B cell (primary cell): Measurements from ENCODE around the gene THAP11. TPM values are rescaled to one million over a fixed set of nuclear protein-coding genes. Genes with fewer than 3 reads are reported as not detected.

ENCODE experiments used
- ATAC-seq: fragments of 200-7000 bp; cut with Tn5 transposase; one replicate; pipeline ENCODE4 v1.10.0; 2021; ENCODE audit warnings: low read depth, mild to moderate bottlenecking, moderate number of reproducible peaks, moderate library complexity
- CTCF ChIA-PET: fragments of 350-600 bp; sonication (Branson Sonifier 250); formaldehyde crosslinking; loops from one replicate; lab custom pipeline; 2021; ENCODE audit warnings: antibody characterized with exemption, inconsistent platforms; lab: Charles Lee
- POLR2A ChIA-PET: fragments of 350-600 bp; sonication (Branson Sonifier 250); formaldehyde crosslinking; loops from one replicate; lab custom pipeline; 2021; ENCODE audit warnings: antibody characterized with exemption; lab: Charles Lee
- DNase-seq: peaks from one replicate; pipeline ENCODE4 v3.0.0; 2013
- H2AFZ ChIP-seq: 2 replicates; pipeline ENCODE4 v1.6.1; 2012; ENCODE audit warnings: mild to moderate bottlenecking, low read depth, low read length; ENCODE audit not compliant: insufficient read depth, poor library complexity, severe bottlenecking
- H3K27ac ChIP-seq, 2 donors: 1 replicate in 1 of 2; 2 replicates in 1 of 2; pipeline ENCODE4 v1.5.1; 2012 to 2013; ENCODE audit warnings: low read length in 2 of 2, mild to moderate bottlenecking in 2 of 2, moderate library complexity in 1 of 2
- H3K27me3 ChIP-seq, 4 experiments: fragments of 200-600 bp in 1 of 4; sonication (generic) in 1 of 4; replicated peaks in 1 of 4; 1 replicate in 2 of 4; 2 replicates in 2 of 4; pipeline versions ENCODE4 v1.6.1 to v1.7.0; 2013 to 2016; ENCODE audit warnings: low read length in 3 of 4, mild to moderate bottlenecking in 2 of 4, mixed read lengths in 1 of 4, moderate library complexity in 1 of 4; ENCODE audit not compliant: insufficient read depth in 4 of 4, control insufficient read depth in 3 of 4; ENCODE audit errors: control extremely low read depth in 1 of 4
- H3K36me3 ChIP-seq, 2 experiments: replicated peaks in 1 of 2; 1 replicate in 1 of 2; 2 replicates in 1 of 2; pipeline versions ENCODE4 v1.6.1 to v1.7.1; 2013; ENCODE audit warnings: low read length in 1 of 2; ENCODE audit not compliant: insufficient read depth in 2 of 2, control insufficient read depth in 1 of 2; ENCODE audit errors: control extremely low read depth in 1 of 2, extremely low read depth in 1 of 2
- H3K4me1 ChIP-seq, 2 donors: fragments of 200-600 bp in 1 of 2; sonication (generic) in 1 of 2; 1 replicate in 1 of 2; 2 replicates in 1 of 2; pipeline versions ENCODE4 v1.5.1 to v1.6.1; 2013 to 2017; ENCODE audit warnings: low read length in 2 of 2; ENCODE audit not compliant: control insufficient read depth in 2 of 2, insufficient read depth in 2 of 2
- H3K4me2 ChIP-seq: replicated peaks from 2 replicates; pipeline ENCODE3; 2012; ENCODE audit warnings: mild to moderate bottlenecking, low read depth, low read length; ENCODE audit not compliant: poor library complexity, severe bottlenecking
- H3K4me3 ChIP-seq, 5 experiments: fragments of 200-600 bp in 1 of 5; sonication (generic) in 1 of 5; 1 replicate in 3 of 5; 2 replicates in 2 of 5; pipeline versions ENCODE4 v1.5.1 to v1.7.0; 2011 to 2016; ENCODE audit warnings: low read length in 4 of 5, mild to moderate bottlenecking in 4 of 5, low read depth in 2 of 5, control low read depth in 1 of 5, moderate library complexity in 1 of 5; ENCODE audit not compliant: insufficient read depth in 1 of 5; ENCODE audit errors: control extremely low read depth in 1 of 5, extremely low read depth in 1 of 5
- H3K79me2 ChIP-seq: fragments of 200-600 bp; sonication (generic); one replicate; pipeline ENCODE4 v1.6.0; 2016; ENCODE audit warnings: low read length; ENCODE audit not compliant: control insufficient read depth, insufficient read depth
- H3K9ac ChIP-seq: fragments of 200-600 bp; sonication (generic); 2 replicates; pipeline ENCODE4 v1.6.1; 2017; ENCODE audit warnings: mild to moderate bottlenecking, low read length, moderate library complexity
- H3K9me3 ChIP-seq, 3 donors: one replicate each; pipeline versions ENCODE4 v1.6.1 to v1.7.1; 2013; ENCODE audit warnings: low read length in 2 of 3; ENCODE audit not compliant: control insufficient read depth in 2 of 3, insufficient read depth in 1 of 3; ENCODE audit errors: control extremely low read depth in 1 of 3
- H4K20me1 ChIP-seq: 2 replicates; pipeline ENCODE4 v1.6.0; 2012; ENCODE audit warnings: mild to moderate bottlenecking, low read length; ENCODE audit not compliant: insufficient read depth, control insufficient read depth, poor library complexity, severe bottlenecking
- H3K27ac Mint-ChIP-seq: one replicate; pipeline ENCODE4 v1.8.0; 2021; ENCODE audit warnings: mixed read lengths
- H3K27me3 Mint-ChIP-seq: one replicate; pipeline ENCODE4 v1.8.0; 2021; ENCODE audit warnings: mixed read lengths
- H3K4me1 Mint-ChIP-seq: one replicate; pipeline ENCODE4 v1.8.0; 2021; ENCODE audit warnings: mixed read lengths
- H3K4me3 Mint-ChIP-seq: one replicate; pipeline ENCODE4 v1.8.0; 2021; ENCODE audit warnings: mixed read lengths
- H3K9me3 Mint-ChIP-seq: one replicate; pipeline ENCODE4 v1.8.0; 2022; ENCODE audit warnings: mixed read lengths; ENCODE audit not compliant: insufficient read depth
- CTCF ChIP-seq: fragments of 200-600 bp; IDR thresholded peaks from one replicate; pipeline ENCODE4 v1.8.0; 2022; ENCODE audit warnings: antibody characterized with exemption, mild to moderate bottlenecking
- EZH2 ChIP-seq: IDR thresholded peaks from 2 replicates; pipeline ENCODE4 v1.6.1; 2012; ENCODE audit warnings: borderline replicate concordance, low read depth, mild to moderate bottlenecking, moderate library complexity, low read length; ENCODE audit not compliant: insufficient read depth, poor library complexity, severe bottlenecking
- WGBS: methylation state at CpG from one replicate; pipeline ENCODE4 v1.1.5; 2013; ENCODE audit warnings: missing lambda C conversion rate; ENCODE audit not compliant: insufficient coverage; 5-methylcytosine and 5-hydroxymethylcytosine counted together
- intact Hi-C: fragments of 100-400 bp; cut with micrococcal nuclease; formaldehyde crosslinking; loops from one replicate; pipeline ENCODE4 v1.10.0; 2022
- polyA plus RNA-seq: library from polyadenylated mRNA; depleted of rRNA; stranded (reverse); fragments of >200 nt; gene quantifications from 2 replicates; pipeline ENCODE4 v1.2.3, GENCODE V29; 2012
- total RNA-seq, 2 donors: library from RNA; stranded (reverse); fragments of 120-200 nt in 1 of 2; gene quantifications; 1 replicate in 1 of 2; 2 replicates in 1 of 2; pipeline versions ENCODE4 v1.2.3 to v1.2.4, GENCODE V29; 2013 to 2022

Gene THAP11
- total and polyA plus RNA-seq, 2 donors (not counting 1 experiment from before 2014, with no cell fraction given), result 24.4 to 42.7 TPM

- no peak overlapping the region for H3K9ac ChIP-seq
- POLR2A ChIA-PET, result interaction anchor here (0.6 kb wide), 1 partner anchor 14 kb away, joined by 5 read pairs; no protein-coding TSS in a partner anchor
Observed at GRCh38 chr16:67825906-67826305, 16.2 kb upstream of the THAP11 start.

GRCh38 chr16:67828651-67829050 lies 13.5 kb upstream of the THAP11 start:
- Histone ChIP-seq H3K4me3 (no peak overlapping the region), H3K27ac (no peak overlapping the region), H2AFZ (no peak overlapping the region), H3K36me3 (peaks cover 0 to 31% of the 10 kb centered on the region in 2 experiments), H3K9ac (no peak overlapping the region), H3K27me3 (no peaks in the 10 kb centered on the region), H3K79me2 (peaks cover 10% of the 10 kb centered on the region), H3K9me3 (no peaks in the 10 kb centered on the region), H4K20me1 (no peaks in the 10 kb centered on the region), H3K4me1 (peaks cover 6 to 9% of the 10 kb centered on the region in 2 donors), H3K4me2 (no peak overlapping the region)
- no peaks in the 10 kb centered on the region for H3K27me3 Mint-ChIP-seq
- 97% methylated on average over 4 of the region's 4 CpGs for WGBS
- H3K4me1 Mint-ChIP-seq, result peaks cover 11% of the 10 kb centered on the region
- H3K27ac Mint-ChIP-seq, result no peak overlapping the region
- ChIA-PET CTCF (interaction anchor here (0.6 to 4.6 kb wide), 2 partner anchors 9 to 12 kb away, joined by 3 to 23 read pairs; no protein-coding TSS in a partner anchor), POLR2A (no interaction called here)
- H3K9me3 Mint-ChIP-seq, result no peaks in the 10 kb centered on the region
- ATAC-seq (no peak), DNase-seq (no peak)
- H3K4me3 Mint-ChIP-seq, result no peak overlapping the region
- intact Hi-C loops, result no loop called here
- no peak for TF ChIP-seq CTCF
- TF ChIP-seq EZH2, result no peak

More at GRCh38 chr16:67825906-67826305, 16.2 kb upstream of the THAP11 start:
- no peak for TF ChIP-seq EZH2
- no peak for TF ChIP-seq CTCF
- H3K4me2 ChIP-seq, result no peak overlapping the region
- CTCF ChIA-PET, result interaction anchor here (4.6 kb wide), 1 partner anchor 10 kb away, joined by 23 read pairs; no protein-coding TSS in a partner anchor
- H3K4me3 Mint-ChIP-seq, result no peak overlapping the region
- H3K4me3 ChIP-seq, result no peak overlapping the region
- no peaks in the 10 kb centered on the region for H3K9me3 ChIP-seq
- H3K4me1 Mint-ChIP-seq, result no peaks in the 10 kb centered on the region
- no peak overlapping the region for H3K27ac ChIP-seq
- H3K27ac Mint-ChIP-seq, result no peak overlapping the region
- no peaks in the 10 kb centered on the region for H4K20me1 ChIP-seq
- no peaks in the 10 kb centered on the region for H3K27me3 ChIP-seq
- H3K4me1 ChIP-seq, result no peaks in the 10 kb centered on the region
- H2AFZ ChIP-seq, result no peak overlapping the region
- no peaks in the 10 kb centered on the region for H3K79me2 ChIP-seq
- WGBS, result 97% methylated on average over 14 of the region's 14 CpGs
- H3K9me3 Mint-ChIP-seq, result no peaks in the 10 kb centered on the region
- ATAC-seq, result no peak
- DNase-seq, result no peak
- intact Hi-C loops, result no loop called here
- H3K36me3 ChIP-seq, result peaks cover 0 to 23% of the 10 kb centered on the region in 2 experiments
- H3K27me3 Mint-ChIP-seq, result no peaks in the 10 kb centered on the region
